ENCODE results near the gene KIF17.

KIF17 gene

DNA sequence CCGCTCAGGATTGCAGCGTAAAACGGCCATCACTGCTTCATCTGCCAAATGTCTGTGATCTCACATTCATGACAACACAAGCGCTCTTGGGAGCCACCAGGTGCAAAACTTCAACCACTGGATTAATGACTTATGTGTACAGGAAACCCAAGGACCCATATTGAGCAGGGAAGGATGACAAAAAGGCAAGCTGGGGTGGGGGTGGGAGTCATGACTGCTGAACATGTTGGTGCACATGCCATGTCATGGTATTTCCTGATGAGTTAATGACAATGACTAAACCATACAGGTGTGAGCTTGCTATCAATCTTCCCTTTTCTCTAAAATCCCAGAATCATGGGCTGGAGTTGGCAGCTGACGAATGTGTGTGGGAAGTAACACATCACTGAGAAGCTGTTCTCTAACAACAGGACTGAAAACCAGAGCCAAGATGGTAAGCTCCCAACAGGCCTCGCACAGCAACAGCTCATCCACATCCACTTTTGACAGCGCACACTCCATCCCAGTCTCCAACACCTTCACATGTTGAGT lies 17.8 kb upstream of the KIF17 start:
- TF ChIP-seq POLR2A (IDR thresholded peaks at IDR 0.05; ENCODE audit: low read depth, low read length) (no peak), SPI1 (IDR thresholded peaks at IDR 0.05; ENCODE audit: low read depth, low read length) (no peak), PAX5 (IDR thresholded peaks at IDR 0.05; ENCODE audit: insufficient read depth, low read length, severe bottlenecking) (no peak), POLR2AphosphoS5 (IDR thresholded peaks at IDR 0.05; ENCODE audit: low read depth, low read length) (no peak), POU2F2 (IDR thresholded peaks at IDR 0.05; ENCODE audit: low read depth, low read length) (no peak), TAF1 (IDR thresholded peaks at IDR 0.05; ENCODE audit: low read depth, low read length) (no peak)
- DNase-seq (ENCODE audit: insufficient read length, low spot score) (no peak), FAIRE-seq (no peak)

DNA sequence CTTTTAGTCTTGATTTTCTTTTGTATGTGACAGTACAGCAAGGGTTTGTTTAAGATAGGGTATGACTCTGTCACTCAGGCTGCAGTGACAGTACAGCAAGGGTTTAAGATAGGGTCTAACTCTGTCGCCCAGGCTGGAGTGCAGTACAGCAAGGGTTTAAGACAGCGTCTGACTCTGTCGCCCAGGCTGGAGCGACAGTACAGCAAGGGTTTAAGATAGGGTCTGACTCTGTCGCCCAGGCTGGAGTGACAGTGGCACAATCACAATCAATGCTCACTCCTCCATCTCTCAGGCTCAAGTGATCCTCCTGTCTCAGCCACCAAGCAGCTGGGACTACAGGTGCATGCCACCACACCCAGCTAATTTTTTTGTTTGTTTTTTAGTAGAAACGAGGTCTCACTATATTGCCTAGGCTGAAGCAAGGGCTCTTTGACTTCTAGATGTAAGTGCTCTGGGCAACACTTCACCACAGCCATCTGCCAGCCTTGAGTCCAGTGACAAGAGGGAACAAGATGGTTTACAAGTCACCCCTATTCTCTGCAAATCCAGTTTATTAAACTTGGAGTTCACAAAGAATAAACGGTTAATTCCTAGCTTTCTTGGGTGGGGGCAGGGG lies 15.7 kb upstream of the KIF17 start:
- no peak for TF ChIP-seq POLR2A (IDR thresholded peaks at IDR 0.05; ENCODE audit: low read depth, low read length)
- TF ChIP-seq SPI1 (IDR thresholded peaks at IDR 0.05; ENCODE audit: low read depth, low read length): no peak
- TF ChIP-seq PAX5 (IDR thresholded peaks at IDR 0.05; ENCODE audit: insufficient read depth, low read length, severe bottlenecking): no peak
- TF ChIP-seq POU2F2 (IDR thresholded peaks at IDR 0.05; ENCODE audit: low read depth, low read length): no peak
- no peak for TF ChIP-seq POLR2AphosphoS5 (IDR thresholded peaks at IDR 0.05; ENCODE audit: low read depth, low read length)
- no peak for TF ChIP-seq TAF1 (IDR thresholded peaks at IDR 0.05; ENCODE audit: low read depth, low read length)
- DNase-seq (ENCODE audit: insufficient read length, low spot score) (no peak), FAIRE-seq (peak; percentile 92)

- peak; percentile 62 for DNase-seq (ENCODE audit: insufficient read length, low spot score)
- no peak for FAIRE-seq
- TF ChIP-seq POU2F2 (IDR thresholded peaks at IDR 0.05; ENCODE audit: low read depth, low read length) (no peak), TAF1 (IDR thresholded peaks at IDR 0.05; ENCODE audit: low read depth, low read length) (no peak), PAX5 (IDR thresholded peaks at IDR 0.05; ENCODE audit: insufficient read depth, low read length, severe bottlenecking) (no peak), POLR2A (IDR thresholded peaks at IDR 0.05; ENCODE audit: low read depth, low read length) (no peak), POLR2AphosphoS5 (IDR thresholded peaks at IDR 0.05; ENCODE audit: low read depth, low read length) (no peak), SPI1 (IDR thresholded peaks at IDR 0.05; ENCODE audit: low read depth, low read length) (no peak)
Measured at GRCh38 chr1:20732588-20733359, 15.0 kb upstream of the KIF17 start, which contains the start of gene SH2D5. TSS of gene SH2D5 (minus strand) at chr1:20732703. CDS start at chr1:20728044, 4,659 bp downstream.

DNA sequence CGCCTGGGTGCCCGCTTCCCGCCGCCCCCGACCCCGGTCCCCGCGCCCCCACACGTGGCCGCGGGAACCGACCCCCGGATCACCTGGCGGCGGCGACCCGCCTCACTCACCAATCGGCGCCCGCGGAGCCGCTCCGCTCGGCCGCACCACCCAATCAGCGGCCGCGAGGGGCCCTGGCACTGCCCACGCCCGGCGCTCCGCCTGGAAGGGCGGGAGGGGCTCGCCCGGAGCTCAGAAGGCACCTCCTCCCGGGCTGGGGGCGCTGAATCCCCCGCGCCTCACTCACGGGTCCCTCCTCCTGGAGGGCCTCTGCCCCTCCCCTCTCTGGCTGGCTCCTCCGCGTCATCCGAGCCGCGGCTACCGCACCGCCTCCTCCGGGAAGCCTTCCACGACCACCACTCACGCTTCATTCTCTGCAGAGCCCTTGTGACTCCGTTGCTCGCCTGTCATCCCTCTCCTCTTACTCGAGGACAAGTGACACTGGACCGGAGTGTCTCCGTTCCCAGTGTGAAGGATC lies 14.3 kb upstream of the KIF17 start:
- no peak for TF ChIP-seq POLR2AphosphoS5 (IDR thresholded peaks at IDR 0.05; ENCODE audit: low read depth, low read length)
- no peak for TF ChIP-seq SPI1 (IDR thresholded peaks at IDR 0.05; ENCODE audit: low read depth, low read length)
- peak; percentile 97 for TF ChIP-seq PAX5 (IDR thresholded peaks at IDR 0.05; ENCODE audit: insufficient read depth, low read length, severe bottlenecking)
- TF ChIP-seq TAF1 (IDR thresholded peaks at IDR 0.05; ENCODE audit: low read depth, low read length): no peak
- DNase-seq (ENCODE audit: insufficient read length, low spot score) (peak; percentile 84), FAIRE-seq (peak; percentile 89)

DNA sequence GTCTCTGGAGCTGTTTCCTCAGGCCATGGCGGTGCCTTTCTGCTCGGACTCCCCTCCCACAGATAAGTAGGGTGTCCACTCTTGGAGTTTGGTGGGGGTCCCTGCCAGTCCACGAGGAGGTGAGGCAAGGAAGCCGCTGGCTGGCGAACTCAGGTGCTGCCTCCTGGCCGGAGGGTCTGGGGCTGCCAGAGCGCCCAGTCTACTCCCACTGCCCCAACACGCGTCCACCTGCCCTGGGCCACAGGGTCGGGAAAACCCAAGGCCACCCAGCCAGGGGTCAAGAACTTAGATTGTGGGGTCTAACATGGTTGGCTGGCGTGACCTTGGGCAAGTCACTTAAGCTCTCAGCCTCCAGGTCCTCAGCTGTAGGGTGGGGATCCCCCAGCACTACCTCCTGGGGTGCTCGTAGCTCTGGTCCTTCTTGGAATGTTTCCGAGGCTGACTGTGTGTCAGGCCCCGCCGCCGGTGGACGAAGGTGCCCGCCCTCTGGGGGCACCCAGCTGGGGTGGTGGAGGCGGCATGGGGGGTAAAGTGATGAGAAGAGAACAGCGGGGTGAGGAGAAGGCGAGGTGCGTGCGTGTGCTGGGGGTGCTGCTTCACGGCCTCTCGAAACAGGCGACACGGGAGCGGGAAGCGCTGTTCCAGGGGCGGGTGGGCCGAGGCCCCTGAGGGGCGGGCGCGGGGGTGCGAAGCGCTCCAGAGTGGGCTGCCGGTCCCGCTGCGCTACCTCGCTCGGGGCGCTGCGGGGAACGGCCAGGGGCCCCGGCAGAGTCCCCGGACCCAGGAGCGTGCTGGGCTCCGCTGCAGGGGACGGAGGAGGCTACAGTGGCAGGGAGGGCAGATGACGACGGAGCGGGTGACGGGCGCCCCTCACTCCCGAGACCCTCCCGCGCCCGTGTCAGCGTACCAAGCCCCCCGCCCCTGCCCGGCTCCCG lies 13.5 kb upstream of the KIF17 start:
- no peak for TF ChIP-seq POLR2AphosphoS5 (IDR thresholded peaks at IDR 0.05; ENCODE audit: low read depth, low read length)
- TF ChIP-seq SPI1 (IDR thresholded peaks at IDR 0.05; ENCODE audit: low read depth, low read length): no peak
- TF ChIP-seq TAF1 (IDR thresholded peaks at IDR 0.05; ENCODE audit: low read depth, low read length): no peak
- TF ChIP-seq POU2F2 (IDR thresholded peaks at IDR 0.05; ENCODE audit: low read depth, low read length): no peak
- no peak for TF ChIP-seq PAX5 (IDR thresholded peaks at IDR 0.05; ENCODE audit: insufficient read depth, low read length, severe bottlenecking)
- TF ChIP-seq POLR2A (IDR thresholded peaks at IDR 0.05; ENCODE audit: low read depth, low read length): no peak
- FAIRE-seq: peak; percentile 61
- DNase-seq (ENCODE audit: insufficient read length, low spot score): no peak

- DNase-seq (ENCODE audit: insufficient read length, low spot score) (no peak), FAIRE-seq (no peak)
- TF ChIP-seq SPI1 (IDR thresholded peaks at IDR 0.05; ENCODE audit: low read depth, low read length) (no peak), POLR2AphosphoS5 (IDR thresholded peaks at IDR 0.05; ENCODE audit: low read depth, low read length) (no peak)
Measured at GRCh38 chr1:20730690-20731056, 12.9 kb upstream of the KIF17 start.

GRCh38 chr1:20729990-20730689 lies 12.3 kb upstream of the KIF17 start:
- DNase-seq (ENCODE audit: insufficient read length, low spot score) (no peak), FAIRE-seq (no peak)
- TF ChIP-seq POU2F2 (IDR thresholded peaks at IDR 0.05; ENCODE audit: low read depth, low read length) (no peak), SPI1 (IDR thresholded peaks at IDR 0.05; ENCODE audit: low read depth, low read length) (no peak), PAX5 (IDR thresholded peaks at IDR 0.05; ENCODE audit: insufficient read depth, low read length, severe bottlenecking) (no peak), TAF1 (IDR thresholded peaks at IDR 0.05; ENCODE audit: low read depth, low read length) (no peak), POLR2A (IDR thresholded peaks at IDR 0.05; ENCODE audit: low read depth, low read length) (no peak), POLR2AphosphoS5 (IDR thresholded peaks at IDR 0.05; ENCODE audit: low read depth, low read length) (no peak)

GRCh38 chr1:20729155-20729931 lies 11.5 kb upstream of the KIF17 start:
- DNase-seq (ENCODE audit: insufficient read length, low spot score): no peak
- TF ChIP-seq PAX5 (IDR thresholded peaks at IDR 0.05; ENCODE audit: insufficient read depth, low read length, severe bottlenecking) (no peak), TAF1 (IDR thresholded peaks at IDR 0.05; ENCODE audit: low read depth, low read length) (no peak), POU2F2 (IDR thresholded peaks at IDR 0.05; ENCODE audit: low read depth, low read length) (no peak), POLR2A (IDR thresholded peaks at IDR 0.05; ENCODE audit: low read depth, low read length) (no peak), POLR2AphosphoS5 (IDR thresholded peaks at IDR 0.05; ENCODE audit: low read depth, low read length) (no peak), SPI1 (IDR thresholded peaks at IDR 0.05; ENCODE audit: low read depth, low read length) (no peak)
- FAIRE-seq: no peak
